ENCODE data around the gene LRP10. TPM values are rescaled to one million over a fixed set of nuclear protein-coding genes. Genes with fewer than 3 reads are reported as not detected.
A peak's percentile ranks its signal among the peaks of the same experiment; 100 is the strongest.

The LRP10 gene
- total RNA-seq, 1 experiment from 2014 or later, result 35.8 TPM

DNA sequence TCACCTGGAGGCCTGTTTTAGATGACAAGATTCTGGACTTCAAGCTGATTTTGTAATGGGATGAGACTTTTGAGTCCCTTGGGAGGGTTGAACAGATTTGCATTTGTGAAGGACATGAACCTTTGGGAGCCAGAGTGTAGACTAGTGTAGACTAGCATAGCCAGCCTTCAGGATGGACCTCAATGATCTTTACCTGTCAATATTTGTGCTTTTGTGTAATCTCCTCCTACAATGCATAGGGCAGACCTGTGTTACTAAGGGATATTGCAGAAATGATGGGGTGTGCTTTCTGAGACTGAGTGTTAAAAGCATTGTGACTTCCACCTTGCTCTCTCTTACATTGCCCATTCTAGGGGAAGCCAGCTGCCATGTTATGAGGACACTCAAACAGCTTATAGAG lies 9.9 kb upstream of the LRP10 start:
- no peak for DNase-seq (ENCODE audit: low spot score)

- no peak for DNase-seq (ENCODE audit: low spot score)
These were observed 6.6 kb upstream of the LRP10 start for GRCh38 chr14:22864979-22865378.

GRCh38 chr14:22865424-22866405 lies 5.8 kb upstream of the LRP10 start:
- no peak for DNase-seq (ENCODE audit: low spot score)

GRCh38 chr14:22866874-22867273 lies 4.7 kb upstream of the LRP10 start:
- no peak for DNase-seq (ENCODE audit: low spot score)

DNA sequence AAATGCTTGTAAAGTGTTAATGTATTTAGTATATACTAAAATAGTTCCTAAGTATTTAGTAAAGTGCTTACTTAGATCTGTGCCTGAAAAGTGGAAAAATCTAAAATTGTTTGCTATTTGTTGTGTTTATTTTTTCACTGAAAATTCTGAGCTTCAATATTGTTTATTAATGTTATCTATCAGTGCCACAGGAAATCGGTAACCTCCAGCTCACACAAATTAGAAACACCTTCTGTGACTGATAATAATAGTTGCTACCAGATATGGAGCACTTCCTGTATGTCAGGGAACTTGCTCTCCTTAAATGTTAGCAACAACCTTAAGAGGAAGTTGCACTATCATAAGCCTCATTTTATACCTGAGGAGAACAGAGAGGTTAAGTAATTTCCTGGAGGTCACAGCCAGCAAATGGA lies 723 bp upstream of the LRP10 start:
- no peak for DNase-seq (ENCODE audit: low spot score)

GRCh38 chr14:22872033-22872832 lies 693 bp downstream of the LRP10 start:
- DNase-seq (ENCODE audit: low spot score), result peak; percentile 81

DNA sequence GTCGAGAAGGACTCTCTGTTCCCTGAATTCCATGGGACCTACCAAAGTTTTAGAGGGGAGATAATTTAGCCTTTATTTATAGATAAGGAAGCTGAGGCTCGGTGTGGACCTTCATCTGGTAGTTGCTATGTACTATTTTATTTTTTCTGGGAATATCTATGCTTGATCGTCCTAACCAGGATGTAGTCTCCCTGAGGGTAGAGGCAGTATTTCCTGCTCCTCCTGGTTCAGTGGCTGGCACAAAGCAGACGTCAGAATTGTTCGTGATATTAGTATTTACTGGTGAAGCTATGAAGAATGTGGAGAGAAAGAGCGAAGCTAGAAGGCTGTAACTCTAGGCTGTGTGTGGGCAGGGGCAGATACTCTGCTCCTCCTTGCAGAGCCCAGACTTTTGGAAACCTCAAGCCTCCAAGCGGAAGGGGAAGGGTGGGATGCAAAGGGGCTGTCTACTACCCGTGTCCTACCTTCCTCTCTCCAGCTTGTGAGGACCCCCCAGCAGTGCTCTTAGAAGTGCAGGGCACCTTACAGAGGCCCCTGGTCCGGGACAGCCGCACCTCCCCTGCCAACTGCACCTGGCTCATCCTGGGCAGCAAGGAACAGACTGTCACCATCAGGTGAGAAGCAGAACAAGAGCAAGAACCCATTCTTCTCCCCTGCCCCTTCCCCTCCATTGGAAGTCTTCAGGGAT lies 1.4 kb downstream of the LRP10 start:
- no peak for DNase-seq (ENCODE audit: low spot score)

- DNase-seq (ENCODE audit: low spot score), result no peak
These were observed 3.6 kb downstream of the LRP10 start for GRCh38 chr14:22875003-22875747.

DNA sequence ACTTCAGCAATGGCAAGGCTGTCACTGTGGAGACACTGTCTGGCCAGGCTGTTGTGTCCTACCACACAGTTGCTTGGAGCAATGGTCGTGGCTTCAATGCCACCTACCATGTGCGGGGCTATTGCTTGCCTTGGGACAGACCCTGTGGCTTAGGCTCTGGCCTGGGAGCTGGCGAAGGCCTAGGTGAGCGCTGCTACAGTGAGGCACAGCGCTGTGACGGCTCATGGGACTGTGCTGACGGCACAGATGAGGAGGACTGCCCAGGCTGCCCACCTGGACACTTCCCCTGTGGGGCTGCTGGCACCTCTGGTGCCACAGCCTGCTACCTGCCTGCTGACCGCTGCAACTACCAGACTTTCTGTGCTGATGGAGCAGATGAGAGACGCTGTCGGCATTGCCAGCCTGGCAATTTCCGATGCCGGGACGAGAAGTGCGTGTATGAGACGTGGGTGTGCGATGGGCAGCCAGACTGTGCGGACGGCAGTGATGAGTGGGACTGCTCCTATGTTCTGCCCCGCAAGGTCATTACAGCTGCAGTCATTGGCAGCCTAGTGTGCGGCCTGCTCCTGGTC lies 4.3 kb downstream of the LRP10 start:
- no peak for DNase-seq (ENCODE audit: low spot score)

GRCh38 chr14:22877000-22877501 lies 5.5 kb downstream of the LRP10 start:
- no peak for DNase-seq (ENCODE audit: low spot score)

GRCh38 chr14:22878271-22879246 lies 7.0 kb downstream of the LRP10 start:
- DNase-seq (ENCODE audit: low spot score), result no peak

GRCh38 chr14:22882064-22882463 lies 10.5 kb downstream of the LRP10 start:
- DNase-seq (ENCODE audit: low spot score), result no peak

DNA sequence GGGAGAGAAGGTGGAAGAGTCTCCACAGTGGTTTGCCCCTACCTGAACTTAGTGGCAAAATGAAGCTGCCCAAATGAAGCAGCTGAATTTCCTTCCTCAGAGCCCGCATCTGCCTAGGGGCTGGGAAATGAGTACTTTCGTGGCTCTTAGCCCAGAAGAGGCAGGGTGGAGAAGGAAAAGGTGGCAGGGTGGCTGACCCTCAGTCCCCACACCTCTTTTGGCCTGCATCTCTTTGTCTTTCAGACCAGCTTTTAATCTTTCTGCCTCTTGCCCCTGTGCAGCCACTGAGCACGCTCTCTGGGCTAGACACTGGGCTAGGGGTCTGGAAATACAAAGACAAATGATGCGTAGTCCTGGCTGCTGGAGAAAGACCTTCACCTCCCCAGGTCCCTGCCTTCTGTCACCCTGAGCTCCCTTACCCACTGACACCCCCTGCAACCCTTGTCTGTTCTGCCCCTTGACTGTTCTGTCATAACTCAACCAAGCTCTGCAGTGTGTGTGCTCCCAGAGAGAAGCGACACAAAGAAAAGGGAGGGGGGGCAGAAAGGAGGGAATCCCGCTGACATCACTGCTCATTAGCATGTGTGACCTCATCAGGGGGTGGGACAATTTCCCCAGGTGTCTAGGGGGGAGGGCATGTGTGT lies 11.1 kb downstream of the LRP10 start:
- no peak for DNase-seq (ENCODE audit: low spot score)

DNA sequence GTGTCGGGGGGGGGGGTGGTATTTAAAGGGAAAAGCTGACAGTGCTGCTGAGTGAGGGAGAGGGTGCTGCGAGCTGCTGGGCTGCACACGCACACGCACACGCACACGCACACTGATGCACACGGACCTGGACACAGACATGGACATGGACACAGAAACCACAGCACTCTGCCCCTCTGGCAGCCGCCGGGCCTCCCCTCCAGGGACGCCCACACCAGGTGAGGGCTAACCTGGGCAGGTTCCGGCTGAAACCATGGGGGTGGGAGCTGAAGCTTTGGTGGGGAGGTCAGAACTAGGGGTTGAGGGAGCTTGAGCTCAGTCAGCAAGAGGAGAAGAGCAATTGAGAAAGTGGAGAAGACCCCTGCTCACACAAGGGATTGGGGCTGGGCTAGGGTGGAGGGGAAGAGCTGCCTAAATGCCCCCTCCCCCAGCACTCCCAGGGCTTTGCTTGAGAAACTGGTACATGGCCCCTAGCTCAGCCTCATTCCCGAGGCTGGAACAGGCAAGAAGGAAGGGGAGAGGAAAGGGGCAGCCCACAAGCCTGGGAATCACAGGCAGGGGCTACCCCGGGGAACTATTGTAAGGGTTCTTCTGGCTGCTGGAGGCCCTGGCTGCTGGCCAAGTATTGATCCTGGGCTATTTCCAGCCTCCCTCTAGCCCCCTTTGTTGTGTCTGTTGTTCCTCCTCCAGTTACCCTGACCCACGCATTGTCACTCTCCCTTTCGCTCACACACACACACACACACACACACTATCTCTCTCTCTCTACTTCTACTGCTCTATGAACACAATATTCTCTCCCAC lies 11.8 kb downstream of the LRP10 start, which contains the start of gene REM2:
Gene REM2, plus strand, starts transcription at position 50 of the 804 bp plus-strand sequence. Its CDS starts 66 bp downstream, at position 116.
- DNase-seq (ENCODE audit: low spot score), result no peak

GRCh38 chr14:22884076-22884737 lies 12.7 kb downstream of the LRP10 start:
- DNase-seq (ENCODE audit: low spot score), result no peak

GRCh38 chr14:22884738-22885523 lies 13.4 kb downstream of the LRP10 start:
- no peak for DNase-seq (ENCODE audit: low spot score)

DNA sequence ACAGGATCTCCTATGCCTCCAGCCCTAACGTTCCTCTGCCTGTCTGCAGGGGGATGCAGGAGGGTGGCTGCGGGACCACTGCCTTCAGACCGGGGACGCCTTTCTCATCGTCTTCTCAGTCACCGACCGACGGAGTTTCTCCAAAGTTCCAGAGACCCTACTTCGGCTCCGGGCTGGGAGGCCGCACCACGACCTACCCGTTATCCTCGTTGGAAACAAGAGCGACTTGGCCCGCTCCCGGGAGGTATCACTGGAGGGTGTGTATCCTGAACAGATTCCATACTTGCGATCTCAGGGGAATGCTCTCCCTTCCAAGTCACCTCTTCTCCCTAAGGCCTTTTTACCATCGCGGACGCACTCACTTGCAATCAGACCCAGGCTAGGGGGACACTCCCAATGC lies 14.4 kb downstream of the LRP10 start:
- no peak for DNase-seq (ENCODE audit: low spot score)

Measured in H4 (cell line).